ENCODE measurements around the gene DVL1. TPM values are rescaled to one million over a fixed set of nuclear protein-coding genes. Genes with fewer than 3 reads are reported as not detected.

Gene DVL1
- total RNA-seq, 2 donors from 2014 or later = 41.9 to 44.8 TPM

GRCh38 chr1:1292442-1292779, 56.8 kb downstream of the DVL1 start:
- no peak for ATAC-seq
- no peaks in the 10 kb centered on the region for H3K36me3 Mint-ChIP-seq
- no peak overlapping the region for H3K27ac Mint-ChIP-seq

GRCh38 chr1:1291548-1292441, 57.4 kb downstream of the DVL1 start:
- ATAC-seq = peak; percentile 75 to 82
- no peaks in the 10 kb centered on the region for H3K9me3 Mint-ChIP-seq

More at GRCh38 chr1:1292442-1292779, 56.8 kb downstream of the DVL1 start:
- no peaks in the 10 kb centered on the region for H3K9me3 Mint-ChIP-seq
- no peak for DNase-seq (ENCODE audit: low spot score in 2 of 2)

GRCh38 chr1:1291023-1291528, 58.1 kb downstream of the DVL1 start:
- H3K36me3 Mint-ChIP-seq = no peaks in the 10 kb centered on the region
- no peaks in the 10 kb centered on the region for H3K9me3 Mint-ChIP-seq
- H3K27ac Mint-ChIP-seq = no peak overlapping the region
- ATAC-seq = no peak
- no peak for DNase-seq (ENCODE audit: low spot score in 2 of 2)

More at GRCh38 chr1:1291548-1292441, 57.4 kb downstream of the DVL1 start:
- Mint-ChIP-seq H3K27ac (no peak overlapping the region), H3K36me3 (no peaks in the 10 kb centered on the region)
- peak in 1 of 2 donors; percentile 70 for DNase-seq (ENCODE audit: low spot score in 2 of 2)

GRCh38 chr1:1290238-1290731, 58.9 kb downstream of the DVL1 start:
- H3K36me3 Mint-ChIP-seq = no peaks in the 10 kb centered on the region

GRCh38 chr1:1287288-1288110, 61.7 kb downstream of the DVL1 start:
- DNase-seq (ENCODE audit: low spot score in 2 of 2) = no peak

More at GRCh38 chr1:1290238-1290731, 58.9 kb downstream of the DVL1 start:
- ATAC-seq (peak; percentile 44 to 62), DNase-seq (ENCODE audit: low spot score in 2 of 2) (peak in 1 of 2 donors; percentile 81)
- Mint-ChIP-seq H3K9me3 (no peaks in the 10 kb centered on the region), H3K27ac (no peak overlapping the region)

GRCh38 chr1:1286313-1287261, 62.6 kb downstream of the DVL1 start:
- ATAC-seq (no peak), DNase-seq (ENCODE audit: low spot score in 2 of 2) (no peak)
- Mint-ChIP-seq H3K36me3 (no peaks in the 10 kb centered on the region), H3K27ac (no peak overlapping the region), H3K9me3 (no peaks in the 10 kb centered on the region)

More at GRCh38 chr1:1287288-1288110, 61.7 kb downstream of the DVL1 start:
- H3K27ac Mint-ChIP-seq = no peak overlapping the region
- H3K9me3 Mint-ChIP-seq = no peaks in the 10 kb centered on the region
- no peaks in the 10 kb centered on the region for H3K36me3 Mint-ChIP-seq
- ATAC-seq = no peak

- ATAC-seq = peak in 1 of 2 donors; percentile 5
- H3K9me3 Mint-ChIP-seq = no peaks in the 10 kb centered on the region
- H3K27ac Mint-ChIP-seq = no peak overlapping the region
- no peak for DNase-seq (ENCODE audit: low spot score in 2 of 2)
- no peaks in the 10 kb centered on the region for H3K36me3 Mint-ChIP-seq
Measured at GRCh38 chr1:1285611-1286311, 63.5 kb downstream of the DVL1 start.

Other genes starting within 250 kb of the DVL1 start
- gene C1orf159, start 233.3 kb downstream of the DVL1 start, total RNA-seq = 10 to 100 TPM; 20.7 to 21.2 TPM
- gene TTLL10, start 175.5 kb downstream of the DVL1 start, total RNA-seq = not detected
- 100 to 1,000 TPM in 1 of 2 donors, 10 to 100 TPM in 1; 43.6 to 250 TPM for gene TNFRSF18, start 142.8 kb downstream of the DVL1 start, total RNA-seq
- gene TNFRSF4, start 135.3 kb downstream of the DVL1 start, total RNA-seq = 100 to 1,000 TPM; 166 to 176 TPM
- gene SDF4, start 117.4 kb downstream of the DVL1 start, total RNA-seq = 100 to 1,000 TPM in 1 of 2 donors, 10 to 100 TPM in 1; 68.4 to 144 TPM
- gene B3GALT6, start 117.2 kb downstream of the DVL1 start, total RNA-seq = 10 to 100 TPM in 1 of 2 donors, 1 to 10 TPM in 1; 9.0 to 12.5 TPM
- gene C1QTNF12, start 102.7 kb downstream of the DVL1 start, total RNA-seq = 10 to 100 TPM in 1 of 2 donors, 1 to 10 TPM in 1; 4.0 to 17.7 TPM
- 10 to 100 TPM; 59.4 to 80.5 TPM for gene UBE2J2, start 75.6 kb downstream of the DVL1 start, total RNA-seq
- gene SCNN1D, start 69.0 kb downstream of the DVL1 start, total RNA-seq = 10 to 100 TPM in 1 of 2 donors, 1 to 10 TPM in 1; 3.2 to 11.7 TPM
- 10 to 100 TPM; 38.3 to 52.4 TPM for gene ACAP3, start 41.5 kb downstream of the DVL1 start, total RNA-seq
- gene PUSL1, start 40.8 kb downstream of the DVL1 start, total RNA-seq = 10 to 100 TPM; 15.1 to 39.5 TPM
- gene INTS11, start 24.8 kb downstream of the DVL1 start, total RNA-seq = 100 to 1,000 TPM; 119 to 142 TPM
- 10 to 100 TPM in 1 of 2 donors, 1 to 10 TPM in 1; 9.8 to 12.2 TPM for gene CPTP, start 24.6 kb downstream of the DVL1 start, total RNA-seq
- gene TAS1R3, start 18.1 kb downstream of the DVL1 start, total RNA-seq = under 1 TPM; 0.32 to 0.43 TPM
- gene MXRA8, start 9.1 kb upstream of the DVL1 start, total RNA-seq = under 1 TPM in 1 of 2 donors, not detected in 1; 0.66 TPM
- gene AURKAIP1, start 25.8 kb upstream of the DVL1 start, total RNA-seq = 100 to 1,000 TPM; 115 to 122 TPM
- 100 to 1,000 TPM; 108 to 174 TPM for gene CCNL2, start 49.9 kb upstream of the DVL1 start, total RNA-seq
- 100 to 1,000 TPM in 1 of 2 donors, 10 to 100 TPM in 1; 82.9 to 115 TPM for gene MRPL20, start 57.9 kb upstream of the DVL1 start, total RNA-seq
- gene ANKRD65, start 71.9 kb upstream of the DVL1 start, total RNA-seq = under 1 TPM in 1 of 2 donors, not detected in 1; 0.29 TPM
- gene VWA1, start 86.3 kb upstream of the DVL1 start, total RNA-seq = 1 to 10 TPM in 1 of 2 donors, under 1 TPM in 1; 0.59 to 6.9 TPM
- gene ATAD3C, start 100.3 kb upstream of the DVL1 start, total RNA-seq = 1 to 10 TPM; 1.1 to 1.9 TPM
- 10 to 100 TPM; 30.1 to 33.1 TPM for gene ATAD3B, start 122.3 kb upstream of the DVL1 start, total RNA-seq
- gene ATAD3A, start 162.7 kb upstream of the DVL1 start, total RNA-seq = 10 to 100 TPM; 35.7 to 39.7 TPM
- under 1 TPM; 0.41 to 0.58 TPM for gene TMEM240, start 191.2 kb upstream of the DVL1 start, total RNA-seq
- 100 to 1,000 TPM in 1 of 2 donors, 10 to 100 TPM in 1; 82.9 to 121 TPM for gene SSU72, start 225.4 kb upstream of the DVL1 start, total RNA-seq